LNCAP (cell line): Measurements from ENCODE around the gene MRAP2.

ENCODE experiments used
- CTCF ChIP-seq: fragments of 450-650 bp; IDR thresholded peaks from 2 replicates; pipeline ENCODE4 v1.5.1; 2017; ENCODE audit warnings: mild to moderate bottlenecking

The MRAP2 gene

GRCh38 chr6:84081222-84081621, 47.6 kb downstream of the MRAP2 start:
- TF ChIP-seq CTCF: no peak

DNA sequence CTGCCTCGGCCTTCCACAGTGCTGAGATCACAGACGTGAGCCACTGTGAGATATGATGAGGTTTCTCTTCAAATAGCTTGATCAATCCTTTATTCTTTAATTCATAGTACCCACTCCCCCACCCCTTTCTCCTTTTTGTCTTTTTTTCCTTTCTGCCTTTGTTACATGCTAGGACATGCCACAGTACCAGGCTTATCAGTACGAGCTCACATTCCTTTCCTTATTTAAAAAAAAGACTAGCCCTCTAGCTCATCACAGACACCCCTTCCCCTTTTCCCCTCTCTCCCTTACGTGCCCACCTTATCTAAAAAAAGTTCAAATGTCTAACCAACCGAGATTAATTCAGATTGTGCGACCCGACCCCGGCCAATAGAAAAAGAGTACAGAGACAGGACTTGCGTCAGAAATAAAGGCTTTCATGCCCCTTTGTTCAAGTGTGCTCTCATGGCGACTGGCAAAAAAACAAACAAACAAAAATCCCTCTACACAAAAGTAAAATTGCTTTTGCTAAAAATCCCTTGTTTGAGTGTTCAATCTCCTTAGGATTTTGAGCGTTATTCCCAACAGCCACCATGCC, 49.2 kb downstream of the MRAP2 start:
- no peak for TF ChIP-seq CTCF

- TF ChIP-seq CTCF: no peak
Measured at GRCh38 chr6:84086056-84086455, 52.5 kb downstream of the MRAP2 start.

GRCh38 chr6:84086545-84087429, 53.2 kb downstream of the MRAP2 start:
- TF ChIP-seq CTCF: no peak

DNA sequence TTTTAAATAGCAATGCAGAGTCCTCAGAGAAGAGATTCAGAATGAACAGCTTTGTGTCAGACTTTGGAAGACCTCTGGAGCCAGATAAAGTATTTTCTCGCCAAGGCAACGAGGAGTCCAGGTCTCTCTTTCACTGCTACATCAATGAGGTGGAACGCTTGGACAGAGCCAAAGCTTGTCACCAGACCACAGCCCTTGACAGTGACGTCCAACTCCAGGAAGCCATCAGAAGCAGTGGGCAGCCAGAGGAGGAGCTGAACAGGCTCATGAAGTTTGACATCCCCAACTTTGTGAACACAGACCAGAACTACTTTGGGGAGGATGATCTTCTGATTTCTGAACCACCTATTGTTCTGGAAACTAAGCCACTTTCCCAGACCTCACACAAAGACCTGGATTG, 55.5 kb downstream of the MRAP2 start:
- no peak for TF ChIP-seq CTCF

- no peak for TF ChIP-seq CTCF
Measured at GRCh38 chr6:84089552-84089951, 56.0 kb downstream of the MRAP2 start.

- TF ChIP-seq CTCF: no peak
Measured at GRCh38 chr6:84093441-84094435, 60.2 kb downstream of the MRAP2 start.
